Activated T-cell treated with anti-CD3 and anti-CD28 coated beads for 1 hour (primary cell): ENCODE results near the gene PIK3AP1.

ENCODE experiments used
- DNase-seq: peaks from one replicate; pipeline ENCODE4 v3.0.0-alpha.2; 2020; ENCODE audit warnings: low read depth

The PIK3AP1 gene

GRCh38 chr10:96642973-96643372 is 77.3 kb downstream of the PIK3AP1 start:
- peak; percentile 25 for DNase-seq

DNA sequence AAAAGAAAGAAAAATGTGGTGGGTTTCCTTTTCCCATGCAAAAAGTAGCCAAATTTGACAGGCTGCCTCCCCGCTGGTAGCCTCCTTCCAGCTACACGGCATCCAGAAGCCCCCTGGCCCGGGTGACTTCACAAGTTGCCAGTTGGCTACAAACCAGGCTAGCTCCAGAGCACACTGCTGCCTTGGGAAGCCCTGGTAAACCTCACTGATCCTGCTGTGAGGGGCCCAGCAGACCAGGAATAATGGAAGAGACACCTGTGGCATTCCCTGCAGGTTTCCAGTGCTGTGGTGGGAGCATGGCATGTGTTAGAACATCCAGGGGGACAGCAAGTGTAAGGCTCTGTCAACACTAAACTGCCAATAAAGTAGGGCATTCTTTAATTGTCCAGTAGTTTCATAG is 77.8 kb downstream of the PIK3AP1 start:
- no peak for DNase-seq

DNA sequence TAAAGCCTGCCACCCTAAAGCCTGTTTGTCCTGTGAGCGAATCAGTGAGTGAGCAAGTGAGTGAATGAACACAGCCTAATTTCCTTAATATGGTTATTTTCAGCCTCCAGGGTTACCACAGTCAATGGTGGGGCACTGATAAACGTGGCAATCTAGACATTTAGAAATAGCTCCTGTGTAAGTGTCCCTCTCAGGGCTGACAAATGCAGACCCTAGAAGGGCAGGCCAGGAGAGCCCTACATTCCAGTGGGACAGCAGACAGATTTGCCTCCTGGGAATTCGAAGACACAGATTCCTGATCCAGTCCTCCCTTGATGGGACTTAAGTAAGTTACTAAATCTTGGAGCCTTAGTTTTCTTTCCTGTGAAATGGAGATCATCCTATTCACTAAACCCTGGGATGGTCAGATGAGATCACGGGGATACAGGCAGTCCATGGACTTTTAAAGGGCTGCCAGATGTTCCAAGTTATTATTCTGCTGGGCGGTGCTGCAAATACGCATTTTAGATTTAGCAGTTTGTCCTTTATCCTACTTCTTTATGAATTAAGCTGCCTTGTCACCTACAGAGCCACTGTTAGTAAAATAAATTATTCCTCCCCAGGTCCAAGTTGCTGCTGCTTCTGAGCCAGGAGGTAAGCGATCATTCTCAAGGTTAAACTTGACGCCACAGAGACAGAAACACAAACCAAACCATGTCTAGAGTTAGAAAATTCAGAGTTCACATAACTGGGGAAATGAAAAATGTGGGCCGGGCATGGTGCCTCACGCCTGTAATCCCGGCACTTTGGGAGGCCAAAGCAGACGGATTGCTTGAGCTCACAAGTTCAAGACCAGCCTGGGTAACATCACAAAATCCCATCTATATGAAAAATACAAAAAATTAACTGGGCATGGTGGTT is 78.7 kb downstream of the PIK3AP1 start:
- no peak for DNase-seq

DNA sequence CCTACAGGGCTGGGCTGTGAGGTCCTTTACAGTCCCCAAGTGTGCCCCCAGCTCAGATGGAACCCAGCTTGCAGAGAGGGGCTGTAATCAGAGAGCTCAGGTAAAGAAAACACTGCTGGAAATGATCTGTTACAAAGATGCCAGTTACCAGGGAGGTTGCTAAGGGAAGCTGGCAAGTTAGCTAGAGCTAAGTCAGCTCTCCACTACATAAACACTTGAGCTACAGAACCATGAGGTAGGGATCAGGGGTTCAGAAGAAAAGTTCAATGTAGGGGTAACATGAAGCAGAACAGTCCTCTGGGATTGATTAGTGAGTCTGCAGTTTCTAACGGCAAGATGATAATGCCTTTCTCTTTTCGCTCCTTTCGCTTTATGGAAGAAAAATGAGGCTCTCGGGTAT is 80.4 kb downstream of the PIK3AP1 start:
- no peak for DNase-seq

- DNase-seq, result no peak
These were observed 81.6 kb downstream of the PIK3AP1 start for GRCh38 chr10:96638696-96639095.

DNA sequence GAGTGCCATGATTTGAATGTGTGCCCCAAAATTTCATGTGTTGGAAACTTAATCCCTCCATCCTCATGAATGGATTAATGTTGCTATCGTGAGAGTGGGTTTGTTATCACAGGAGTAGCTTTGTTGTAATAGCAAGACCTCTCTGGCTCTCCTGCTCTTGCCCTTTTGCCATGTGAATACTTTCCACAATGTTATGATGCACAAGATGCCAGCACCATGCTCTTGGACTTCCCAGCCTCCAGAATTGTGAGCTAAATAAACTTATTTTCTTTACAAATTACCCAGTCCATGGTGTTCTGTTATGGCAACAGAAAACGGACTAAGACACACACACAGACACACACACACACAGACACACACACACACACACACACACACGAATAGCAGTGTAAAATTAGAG is 82.2 kb downstream of the PIK3AP1 start:
- DNase-seq, result no peak

DNA sequence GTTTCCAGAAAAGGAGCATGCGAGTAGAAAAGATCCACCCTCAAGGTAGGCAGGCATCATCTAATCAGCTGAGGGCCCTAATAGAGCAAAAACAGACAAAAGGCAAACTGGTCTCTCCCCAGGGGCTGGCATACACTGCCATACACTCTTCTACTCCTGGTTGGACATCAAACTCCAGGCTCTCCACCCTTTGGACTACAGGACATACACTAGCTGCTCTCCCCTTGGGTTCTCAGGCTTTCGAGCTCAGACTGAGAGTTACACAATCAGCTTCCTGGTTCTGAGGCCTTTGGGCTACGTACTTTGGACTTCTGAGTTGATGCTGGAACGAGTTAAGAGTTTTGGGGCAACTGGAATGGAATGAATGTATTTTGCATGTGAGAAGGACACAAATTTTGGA is 82.6 kb downstream of the PIK3AP1 start:
- no peak for DNase-seq

DNA sequence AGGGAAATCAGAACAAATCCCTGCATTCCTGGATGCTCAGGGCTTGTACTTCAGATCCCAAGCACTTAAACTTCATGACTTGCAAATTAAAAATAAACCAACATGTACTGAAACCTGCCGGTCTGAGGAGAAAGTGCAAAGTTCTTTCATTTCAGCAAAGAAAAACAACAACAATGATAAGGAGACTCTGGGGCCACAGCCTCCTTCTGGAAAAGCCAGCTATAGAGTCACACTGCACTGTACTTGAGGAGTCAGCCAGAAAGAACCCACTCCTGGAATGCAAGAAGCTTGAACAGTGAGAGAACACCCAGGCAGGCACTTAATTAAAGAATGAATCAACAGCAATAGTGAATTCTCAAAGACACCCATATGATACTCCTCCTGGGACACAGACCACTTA is 83.8 kb downstream of the PIK3AP1 start:
- no peak for DNase-seq

DNA sequence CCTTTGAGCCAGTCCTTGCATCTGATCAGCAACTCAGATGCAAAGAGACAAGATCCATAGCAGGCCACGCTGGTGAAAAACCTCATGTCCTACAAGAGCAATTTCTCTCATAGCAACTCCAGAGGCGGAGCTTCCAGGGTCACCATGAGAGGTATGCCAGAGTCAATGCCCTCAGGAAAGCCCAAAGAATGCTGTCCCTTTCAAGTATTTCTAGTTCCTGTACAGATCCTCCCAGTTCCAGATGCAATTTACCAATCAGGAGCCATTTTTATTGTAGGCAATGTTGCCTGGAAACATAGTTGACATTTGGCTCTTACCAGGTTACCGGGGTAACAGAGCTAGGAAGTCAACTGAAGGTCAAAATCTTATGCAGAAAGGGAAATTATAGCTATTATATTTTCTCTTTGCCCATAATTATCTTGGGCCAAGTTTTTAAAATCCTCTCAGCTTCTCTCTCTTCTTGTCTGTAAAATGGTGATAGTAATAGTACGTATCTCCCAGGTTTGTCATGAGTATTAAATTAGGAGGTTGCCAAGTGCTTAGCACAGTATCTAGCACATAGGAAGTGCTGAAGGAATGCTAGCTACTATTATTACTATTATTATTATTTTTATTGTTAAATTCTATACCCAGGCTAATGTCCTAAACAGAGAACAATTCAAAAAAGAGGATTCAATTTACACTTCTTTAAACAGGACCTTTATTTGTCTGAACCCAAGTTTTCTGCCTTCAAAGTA is 87.2 kb downstream of the PIK3AP1 start:
- no peak for DNase-seq

DNA sequence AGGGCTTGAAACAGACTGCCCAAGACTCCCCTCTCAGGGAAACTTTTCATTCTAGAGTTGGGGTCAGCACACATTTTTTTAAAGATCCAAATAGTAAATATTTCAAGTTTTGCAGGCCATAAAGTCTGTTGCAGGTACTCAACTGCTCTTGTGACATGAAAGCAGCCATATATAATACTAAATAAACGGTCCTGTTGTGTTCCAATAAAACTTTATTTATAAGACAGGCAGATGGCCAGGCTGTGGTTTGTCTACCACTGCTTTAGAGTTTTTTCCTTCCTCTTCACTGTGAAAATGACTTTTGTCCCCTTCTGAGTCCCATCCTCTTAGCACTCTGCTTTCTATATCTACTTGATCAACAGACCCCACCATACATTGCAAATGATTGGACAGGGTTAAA is 93.0 kb downstream of the PIK3AP1 start:
- no peak for DNase-seq

GRCh38 chr10:96626795-96627194 is 93.5 kb downstream of the PIK3AP1 start:
- DNase-seq, result no peak

DNA sequence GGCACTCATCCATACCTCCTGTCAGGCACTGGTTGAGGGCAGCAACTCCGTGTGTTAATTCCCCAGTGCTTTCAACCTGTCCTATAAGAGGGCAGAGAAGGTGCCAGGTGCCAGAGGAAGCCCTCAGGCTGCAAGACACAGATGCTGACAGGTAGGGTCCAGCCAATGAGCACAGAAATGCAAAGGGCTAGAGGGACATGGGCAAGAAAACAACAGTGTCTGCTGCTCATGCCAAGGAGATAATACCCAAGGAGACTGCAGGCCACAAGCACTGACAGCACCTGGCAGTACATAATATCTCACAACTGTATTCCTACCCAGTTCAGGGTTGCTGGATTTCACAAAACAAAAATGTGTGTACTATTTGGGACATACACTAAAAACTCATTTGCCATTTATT is 95.1 kb downstream of the PIK3AP1 start:
- no peak for DNase-seq

DNA sequence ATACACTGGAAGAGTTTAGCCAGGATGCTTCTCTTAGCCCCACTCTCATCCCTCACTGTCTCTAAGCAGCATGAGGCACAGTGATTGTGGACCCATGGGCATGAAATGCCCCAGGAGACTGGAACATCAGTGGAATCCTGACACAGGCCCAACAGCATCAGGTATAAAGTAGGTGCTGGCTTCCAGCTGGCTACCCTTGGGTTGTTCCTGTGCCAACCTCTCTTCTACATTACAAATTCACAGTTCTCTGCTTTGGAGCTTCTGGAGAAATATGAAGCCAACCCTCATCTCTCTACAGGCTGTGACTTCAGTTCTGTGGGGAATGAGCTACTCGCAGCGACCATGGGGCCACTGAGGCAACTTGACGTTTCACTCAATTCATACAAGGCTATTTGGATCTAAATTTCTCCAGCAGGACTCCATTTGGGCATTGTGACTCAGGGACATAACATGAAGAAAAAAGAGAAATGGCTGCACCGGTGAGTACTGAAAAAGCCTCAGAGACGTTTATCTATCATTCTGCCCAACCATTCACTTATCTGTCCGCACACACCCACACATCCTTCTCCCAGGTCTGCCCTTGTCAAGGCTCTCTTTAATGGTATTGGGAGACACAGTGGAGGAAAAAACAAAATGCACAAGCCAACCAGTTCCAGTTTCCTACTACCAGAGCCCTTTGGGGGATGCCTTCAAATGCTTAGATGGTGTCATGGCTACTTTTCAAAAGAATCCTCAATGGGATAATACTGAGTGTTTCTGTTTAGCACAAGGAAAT is 98.1 kb downstream of the PIK3AP1 start:
- no peak for DNase-seq

DNA sequence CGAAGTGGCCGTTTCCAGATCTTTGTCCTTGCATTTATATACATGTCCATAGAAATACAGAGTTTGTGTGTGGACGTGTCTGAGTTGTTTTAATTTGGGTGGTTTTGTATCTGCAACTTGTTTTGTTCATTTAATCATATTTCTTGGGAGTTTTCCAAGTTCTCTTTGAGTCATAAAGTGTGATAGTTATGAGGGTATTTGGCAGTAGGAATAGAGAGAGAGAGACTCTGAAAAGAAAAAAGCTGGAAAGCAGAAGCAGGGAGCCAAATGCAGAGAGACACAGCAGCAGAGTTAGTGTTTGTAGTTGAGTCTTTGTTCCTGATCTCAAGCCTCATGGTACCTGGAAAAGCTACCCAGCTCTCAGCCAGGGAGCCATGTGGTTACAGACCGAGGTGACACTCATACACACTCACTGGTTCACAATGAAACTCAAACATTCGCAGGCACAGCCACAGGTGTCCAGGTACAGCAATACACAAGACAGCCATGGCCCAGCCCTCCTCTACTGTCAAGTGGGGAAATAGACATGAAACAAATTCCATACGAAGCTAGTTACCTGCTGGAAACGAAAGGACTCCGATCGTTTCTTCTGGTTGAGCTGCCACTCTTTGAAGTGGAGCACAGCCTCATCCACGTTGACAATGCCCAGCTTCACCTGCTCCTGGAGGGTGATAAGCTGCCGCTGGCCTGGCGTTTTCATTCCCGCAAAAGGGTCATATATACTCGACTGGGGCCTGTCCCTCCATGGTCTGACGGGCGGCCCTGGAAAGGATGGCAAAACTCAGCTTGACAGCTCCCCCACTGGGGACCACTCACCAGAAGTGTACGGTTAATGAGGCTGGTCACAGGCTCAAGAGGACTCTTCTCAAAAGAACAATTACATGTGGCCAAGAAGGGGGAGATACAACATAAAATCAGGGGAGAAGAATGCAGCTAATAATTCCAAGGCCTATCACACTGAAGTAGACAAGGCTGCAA is 100.2 kb downstream of the PIK3AP1 start:
- no peak for DNase-seq

DNA sequence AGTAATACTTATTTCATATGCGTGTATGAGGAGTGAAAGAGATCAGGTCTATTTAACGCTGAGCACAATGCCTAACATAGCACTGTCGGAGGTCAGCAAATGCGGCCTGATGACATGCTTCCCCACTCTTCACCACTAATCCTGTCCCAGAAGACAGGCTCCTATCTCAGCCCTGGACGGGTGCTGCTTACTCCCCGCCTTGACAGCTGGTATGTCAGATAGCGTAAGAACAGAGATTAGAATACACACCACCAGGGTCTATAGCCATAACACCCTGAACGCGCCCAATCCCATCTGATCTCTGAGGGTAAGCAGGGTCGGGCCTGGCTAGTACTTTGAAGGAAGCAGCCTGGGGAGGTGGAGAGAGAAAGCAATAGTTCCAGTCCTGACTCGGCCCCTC is 101.2 kb downstream of the PIK3AP1 start:
- DNase-seq, result no peak

DNA sequence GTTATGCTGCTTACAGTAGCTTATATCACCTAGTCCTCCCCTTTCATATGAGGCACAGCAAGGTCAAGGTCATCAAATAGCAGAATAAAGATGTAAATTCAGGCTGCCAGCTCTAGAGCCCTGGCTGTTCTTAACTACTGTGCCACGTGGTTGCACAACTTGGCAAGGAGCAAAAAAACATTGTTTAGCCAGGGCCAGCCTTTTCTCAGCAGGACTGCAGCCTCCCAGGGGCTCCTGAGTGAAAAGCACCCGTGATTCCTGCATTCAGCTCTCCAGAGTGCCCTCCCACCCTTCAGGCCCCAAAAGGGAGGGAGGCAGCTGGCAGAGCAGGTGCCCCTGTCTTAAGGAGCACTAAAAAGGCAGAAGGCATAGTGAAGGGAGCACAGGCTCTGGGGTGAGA is 101.7 kb downstream of the PIK3AP1 start:
- DNase-seq, result no peak

DNA sequence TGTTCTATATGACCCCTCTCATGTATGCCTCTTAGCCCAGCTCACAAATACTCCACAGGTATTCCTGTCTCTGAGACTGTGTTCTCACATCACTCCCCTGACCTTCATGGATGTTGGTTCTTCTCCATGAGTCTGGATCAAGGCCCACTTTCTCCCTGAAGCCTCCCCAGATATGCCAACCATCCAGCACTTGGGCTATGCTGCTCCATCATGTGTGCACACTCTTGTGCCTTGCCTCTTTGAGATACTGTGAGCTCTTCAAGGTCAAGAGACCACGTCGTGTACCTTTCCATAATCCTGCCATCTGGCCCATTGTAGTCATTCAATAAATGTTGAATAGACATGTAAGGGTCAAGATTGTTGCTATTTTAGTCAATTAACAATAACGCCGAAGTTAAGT is 103.4 kb downstream of the PIK3AP1 start:
- no peak for DNase-seq

DNA sequence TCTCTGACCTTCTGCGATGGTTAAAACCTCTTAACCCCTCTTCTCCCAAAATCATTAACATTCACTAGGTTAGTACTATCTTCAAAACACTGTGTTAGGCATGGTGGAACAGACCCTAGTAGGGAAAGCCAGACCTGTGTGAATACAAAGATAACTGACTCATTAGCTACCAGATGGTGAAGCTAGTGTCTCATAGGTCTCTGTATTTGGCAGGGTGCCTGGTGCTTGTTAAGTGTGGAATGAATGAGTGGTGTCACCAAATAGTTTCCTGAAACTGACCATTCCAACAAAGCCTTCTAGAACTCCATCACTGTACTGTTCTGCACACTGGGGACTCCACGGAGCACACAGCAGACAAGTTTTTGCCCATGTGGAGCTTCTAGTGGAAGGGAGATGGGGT is 105.8 kb downstream of the PIK3AP1 start:
- DNase-seq, result no peak

- DNase-seq, result no peak
These were observed 106.7 kb downstream of the PIK3AP1 start for GRCh38 chr10:96613576-96613975.

- no peak for DNase-seq
These were observed 108.1 kb downstream of the PIK3AP1 start for GRCh38 chr10:96612055-96612830.

- no peak for DNase-seq
These were observed 109.5 kb downstream of the PIK3AP1 start for GRCh38 chr10:96610817-96611216.
